Hepatocyte (in vitro differentiated cells): ENCODE data around the gene SMPD2. TPM values are rescaled to one million over a fixed set of nuclear protein-coding genes. Genes with fewer than 3 reads are reported as not detected.

Source experiments
- DNase-seq: peaks from one replicate; pipeline ENCODE4 v3.0.0-alpha.2; 2016; ENCODE audit warnings: low spot score
- H2AFZ ChIP-seq: fragments of 200-600 bp; sonication (generic); 2 replicates; pipeline ENCODE4 v1.6.0; 2016; ENCODE audit warnings: antibody characterized with exemption, mild to moderate bottlenecking
- H3K27ac ChIP-seq: fragments of 200-600 bp; sonication (generic); 2 replicates; pipeline ENCODE4 v1.5.1; 2016; ENCODE audit warnings: mild to moderate bottlenecking
- H3K27me3 ChIP-seq: fragments of 200-600 bp; sonication (generic); 2 replicates; pipeline ENCODE4 v1.6.1; 2016
- H3K36me3 ChIP-seq: fragments of 200-600 bp; sonication (generic); replicated peaks from 2 replicates; pipeline ENCODE4 v1.5.1; 2016; ENCODE audit warnings: low read depth; ENCODE audit not compliant: insufficient read depth
- H3K4me1 ChIP-seq: fragments of 200-600 bp; sonication (generic); 2 replicates; pipeline ENCODE4 v1.5.1; 2016; ENCODE audit warnings: mild to moderate bottlenecking, moderate library complexity; ENCODE audit not compliant: insufficient read depth
- H3K4me2 ChIP-seq: fragments of 200-600 bp; sonication (generic); 2 replicates; pipeline ENCODE4 v1.6.0; 2016
- H3K4me3 ChIP-seq: fragments of 200-600 bp; sonication (generic); 2 replicates; pipeline ENCODE4 v1.5.1; 2016; ENCODE audit warnings: mild to moderate bottlenecking
- H3K79me2 ChIP-seq: fragments of 200-600 bp; sonication (generic); 2 replicates; pipeline ENCODE4 v1.6.0; 2017; ENCODE audit warnings: mild to moderate bottlenecking
- H3K9me2 ChIP-seq: fragments of 200-600 bp; sonication (generic); replicated peaks from 2 replicates; pipeline ENCODE4 v1.6.0; 2017; ENCODE audit warnings: mild to moderate bottlenecking; ENCODE audit not compliant: insufficient read depth
- H3K9me3 ChIP-seq: fragments of 200-600 bp; sonication (generic); 2 replicates; pipeline ENCODE4 v1.5.1; 2016; ENCODE audit warnings: low read depth, mild to moderate bottlenecking
- H4K20me1 ChIP-seq: fragments of 200-600 bp; sonication (generic); 2 replicates; pipeline ENCODE4 v1.6.0; 2016; ENCODE audit warnings: mild to moderate bottlenecking; ENCODE audit not compliant: insufficient read depth, poor library complexity, severe bottlenecking
- CTCF ChIP-seq: fragments of 200-600 bp; sonication (generic); IDR thresholded peaks from 2 replicates; pipeline ENCODE4 v1.5.1; 2016; ENCODE audit warnings: antibody characterized with exemption, mild to moderate bottlenecking; ENCODE audit not compliant: poor library complexity
- EZH2 ChIP-seq: fragments of 200-600 bp; sonication (generic); IDR thresholded peaks from 2 replicates; pipeline ENCODE4 v1.6.1; 2016; ENCODE audit warnings: antibody characterized with exemption, mild to moderate bottlenecking, borderline replicate concordance
- EZH2phosphoT487 ChIP-seq: fragments of 200-600 bp; sonication (generic); IDR thresholded peaks from one replicate; pipeline ENCODE4 v1.6.1; 2018; ENCODE audit warnings: antibody characterized with exemption, mild to moderate bottlenecking, low read depth, moderate library complexity; ENCODE audit not compliant: unreplicated experiment, severe bottlenecking
- WGBS: methylation state at CpG from one replicate; pipeline ENCODE4 v1.1.6; 2016; ENCODE audit warnings: low lambda C conversion rate; ENCODE audit errors: missing lambda C conversion rate; 5-methylcytosine and 5-hydroxymethylcytosine counted together
- polyA plus RNA-seq: library from polyadenylated mRNA; unstranded; fragments of >200 nt; fragmentation: Nextera tagmentation; extraction: Ambion mirVana; gene quantifications from 2 replicates; pipeline ENCODE4 v1.2.1, GENCODE V29; 2016
- total RNA-seq: library from RNA; depleted of rRNA; stranded (reverse); fragments of >200 nt; gene quantifications from 2 replicates; pipeline ENCODE4 v1.2.3, GENCODE V29; 2014

Gene SMPD2
- total and polyA plus RNA-seq, 2 experiments from 2014 or later = 9.3 to 19.2 TPM

GRCh38 chr6:109442393-109442924 is 1.9 kb downstream of the SMPD2 start:
- no peak for TF ChIP-seq EZH2phosphoT487
- DNase-seq = no peak

GRCh38 chr6:109443425-109443950 is 3.0 kb downstream of the SMPD2 start:
- Histone ChIP-seq H3K4me3 (no peak overlapping the region), H3K36me3 (no peaks in the 10 kb centered on the region), H3K9me3 (no peaks in the 10 kb centered on the region), H2AFZ (no peak overlapping the region), H3K27me3 (no peaks in the 10 kb centered on the region), H3K79me2 (peaks cover 9% of the 10 kb centered on the region), H3K9me2 (no peaks in the 10 kb centered on the region), H4K20me1 (no peaks in the 10 kb centered on the region), H3K4me2 (no peak overlapping the region), H3K27ac (no peak overlapping the region), H3K4me1 (peaks cover 8% of the 10 kb centered on the region)
- no peak for DNase-seq
- WGBS = 97% methylated on average over 10 of the region's 10 CpGs
- TF ChIP-seq EZH2phosphoT487 (no peak), CTCF (no peak), EZH2 (no peak)

More at GRCh38 chr6:109442393-109442924, 1.9 kb downstream of the SMPD2 start:
- no peaks in the 10 kb centered on the region for H3K9me3 ChIP-seq
- no peaks in the 10 kb centered on the region for H4K20me1 ChIP-seq
- H3K9me2 ChIP-seq = no peaks in the 10 kb centered on the region
- no peak overlapping the region for H3K27ac ChIP-seq
- H3K36me3 ChIP-seq = no peaks in the 10 kb centered on the region
- H3K4me2 ChIP-seq = peak overlapping the region; percentile 89
- 96% methylated on average over 6 of the region's 6 CpGs for WGBS
- H3K4me3 ChIP-seq = no peak overlapping the region
- peaks cover 9% of the 10 kb centered on the region for H3K79me2 ChIP-seq
- no peak overlapping the region for H2AFZ ChIP-seq
- H3K4me1 ChIP-seq = peaks cover 8% of the 10 kb centered on the region
- H3K27me3 ChIP-seq = no peaks in the 10 kb centered on the region

GRCh38 chr6:109445382-109445781 is 4.9 kb downstream of the SMPD2 start:
- Histone ChIP-seq H4K20me1 (no peaks in the 10 kb centered on the region), H3K79me2 (peaks cover 9% of the 10 kb centered on the region), H3K27me3 (no peaks in the 10 kb centered on the region), H3K9me2 (no peaks in the 10 kb centered on the region), H3K27ac (no peak overlapping the region), H3K36me3 (no peaks in the 10 kb centered on the region), H3K9me3 (no peaks in the 10 kb centered on the region), H3K4me1 (peaks cover 8% of the 10 kb centered on the region), H3K4me3 (no peak overlapping the region), H3K4me2 (no peak overlapping the region), H2AFZ (no peak overlapping the region)
- no peak for DNase-seq
- 92% methylated on average over 9 of the region's 9 CpGs for WGBS
- TF ChIP-seq EZH2 (no peak), EZH2phosphoT487 (no peak), CTCF (peak; percentile 5)

GRCh38 chr6:109446072-109446471 is 5.5 kb downstream of the SMPD2 start:
- no peak overlapping the region for H3K4me2 ChIP-seq
- H3K9me2 ChIP-seq = no peaks in the 10 kb centered on the region
- TF ChIP-seq CTCF (no peak), EZH2phosphoT487 (no peak), EZH2 (no peak)
- H3K9me3 ChIP-seq = no peaks in the 10 kb centered on the region
- no peak overlapping the region for H2AFZ ChIP-seq
- peaks cover 9% of the 10 kb centered on the region for H3K79me2 ChIP-seq
- DNase-seq = no peak
- H3K4me3 ChIP-seq = no peak overlapping the region
- H4K20me1 ChIP-seq = no peaks in the 10 kb centered on the region
- H3K4me1 ChIP-seq = peaks cover 8% of the 10 kb centered on the region
- H3K27me3 ChIP-seq = no peaks in the 10 kb centered on the region
- no peaks in the 10 kb centered on the region for H3K36me3 ChIP-seq
- no peak overlapping the region for H3K27ac ChIP-seq
- WGBS = 94% methylated on average over 15 of the region's 15 CpGs
